Measurements from ENCODE around the gene CTDSPL. TPM values are rescaled to one million over a fixed set of nuclear protein-coding genes. Genes with fewer than 3 reads are reported as not detected.

CTDSPL gene
- total and polyA plus RNA-seq, 10 of the 15 experiments (the other 5 are each of a cell fraction or from before 2014, with no cell fraction given), result 0.05 to 0.51 (median 0.18) TPM; not detected in 6

DNA sequence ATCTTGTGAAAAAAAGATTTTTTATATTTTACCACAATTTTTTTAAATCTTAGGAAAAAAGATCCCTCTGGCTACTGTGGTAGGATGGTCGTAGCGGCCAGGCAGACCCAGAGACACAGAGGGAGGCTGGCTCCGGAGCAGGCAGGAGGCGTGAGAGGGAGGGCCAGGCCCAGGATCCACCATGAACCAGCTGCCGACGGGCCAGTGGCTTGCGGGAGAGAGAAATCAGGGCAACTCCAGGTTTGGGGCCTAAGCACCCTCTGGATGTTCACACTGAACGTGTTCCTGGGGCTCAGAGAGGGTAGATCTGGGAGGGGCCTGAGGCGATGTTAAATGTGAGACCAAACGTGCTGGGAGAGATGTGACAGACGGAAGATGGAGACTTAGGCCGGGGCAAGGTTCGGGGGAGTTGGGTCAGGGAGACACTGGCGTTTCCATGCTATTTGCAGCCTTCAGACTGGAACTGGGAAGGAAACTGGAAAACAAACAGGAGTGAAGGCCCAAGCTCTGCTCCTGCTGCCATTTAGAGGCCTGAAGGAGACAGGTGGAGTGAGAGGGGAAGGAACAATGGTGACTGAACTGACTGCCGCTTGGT, 127.3 kb downstream of the CTDSPL start:
- ChIA-PET CTCF (interaction anchor here (0.7 kb wide), 1 partner anchor 9 kb away, joined by 3 read pairs; no protein-coding TSS in a partner anchor), SMC1A (ENCODE audit: uncharacterized antibody, unreplicated experiment) (no interaction called here), POLR2A (no interaction called here), RAD21 (ENCODE audit: unreplicated experiment) (no interaction called here)
- Histone ChIP-seq H3K9ac (ENCODE audit: control insufficient read depth, insufficient read depth, low read length) (no peak overlapping the region), H3K79me2 (ENCODE audit: control insufficient read depth, insufficient read depth, low read length) (no peaks in the 10 kb centered on the region), H4K20me1 (ENCODE audit: control insufficient read depth, insufficient read depth) (no peaks in the 10 kb centered on the region), H3K4me1 (ENCODE audit: control insufficient read depth, insufficient read depth, low read length) (no peaks in the 10 kb centered on the region), H3K36me3 (ENCODE audit: control insufficient read depth in 2 of 2, insufficient read depth in 2 of 2, low read length in 1 of 2) (no peaks in the 10 kb centered on the region), H2AFZ (ENCODE audit: control insufficient read depth, low read depth, low read length) (no peak overlapping the region), H3K9me3 (replicated peaks; ENCODE audit: control insufficient read depth, insufficient read depth, low read length) (no peaks in the 10 kb centered on the region), H3K27ac (ENCODE audit: control insufficient read depth, insufficient read depth) (no peak overlapping the region), H3K27me3 (replicated peaks in 1 of 2; ENCODE audit: control insufficient read depth in 2 of 2, insufficient read depth in 2 of 2, low read length in 1 of 2) (no peaks in the 10 kb centered on the region), H3K4me2 (ENCODE audit: control insufficient read depth, insufficient read depth) (no peak overlapping the region), H3K4me3 (no peak overlapping the region)
- in situ Hi-C loops (cut with MboI) (no loop called here), intact Hi-C loops (cut with micrococcal nuclease; ENCODE audit: unreplicated experiment) (no loop called here)
- no peak for DNase-seq (ENCODE audit: low read depth, low spot score)
- BruUV-seq (replicated peaks), result no TSS peak
- FAIRE-seq, result no peak
- ATAC-seq, result no peak
- TF ChIP-seq ATF7 (IDR thresholded peaks at IDR 0.05; ENCODE audit: low read depth), result no peak
- TF ChIP-seq, protein P1, sequence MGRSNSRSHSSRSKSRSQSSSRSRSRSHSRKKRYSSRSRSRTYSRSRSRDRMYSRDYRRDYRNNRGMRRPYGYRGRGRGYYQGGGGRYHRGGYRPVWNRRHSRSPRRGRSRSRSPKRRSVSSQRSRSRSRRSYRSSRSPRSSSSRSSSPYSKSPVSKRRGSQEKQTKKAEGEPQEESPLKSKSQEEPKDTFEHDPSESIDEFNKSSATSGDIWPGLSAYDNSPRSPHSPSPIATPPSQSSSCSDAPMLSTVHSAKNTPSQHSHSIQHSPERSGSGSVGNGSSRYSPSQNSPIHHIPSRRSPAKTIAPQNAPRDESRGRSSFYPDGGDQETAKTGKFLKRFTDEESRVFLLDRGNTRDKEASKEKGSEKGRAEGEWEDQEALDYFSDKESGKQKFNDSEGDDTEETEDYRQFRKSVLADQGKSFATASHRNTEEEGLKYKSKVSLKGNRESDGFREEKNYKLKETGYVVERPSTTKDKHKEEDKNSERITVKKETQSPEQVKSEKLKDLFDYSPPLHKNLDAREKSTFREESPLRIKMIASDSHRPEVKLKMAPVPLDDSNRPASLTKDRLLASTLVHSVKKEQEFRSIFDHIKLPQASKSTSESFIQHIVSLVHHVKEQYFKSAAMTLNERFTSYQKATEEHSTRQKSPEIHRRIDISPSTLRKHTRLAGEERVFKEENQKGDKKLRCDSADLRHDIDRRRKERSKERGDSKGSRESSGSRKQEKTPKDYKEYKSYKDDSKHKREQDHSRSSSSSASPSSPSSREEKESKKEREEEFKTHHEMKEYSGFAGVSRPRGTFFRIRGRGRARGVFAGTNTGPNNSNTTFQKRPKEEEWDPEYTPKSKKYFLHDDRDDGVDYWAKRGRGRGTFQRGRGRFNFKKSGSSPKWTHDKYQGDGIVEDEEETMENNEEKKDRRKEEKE (IDR thresholded peaks at IDR 0.05), result no peak
- no peak for TF ChIP-seq ASH2L (IDR thresholded peaks at IDR 0.05; ENCODE audit: borderline replicate concordance, low read depth)
- TF ChIP-seq CBX3 (IDR thresholded peaks at IDR 0.05; ENCODE audit: borderline replicate concordance, low read depth), result no peak
- TF ChIP-seq, protein P2, sequence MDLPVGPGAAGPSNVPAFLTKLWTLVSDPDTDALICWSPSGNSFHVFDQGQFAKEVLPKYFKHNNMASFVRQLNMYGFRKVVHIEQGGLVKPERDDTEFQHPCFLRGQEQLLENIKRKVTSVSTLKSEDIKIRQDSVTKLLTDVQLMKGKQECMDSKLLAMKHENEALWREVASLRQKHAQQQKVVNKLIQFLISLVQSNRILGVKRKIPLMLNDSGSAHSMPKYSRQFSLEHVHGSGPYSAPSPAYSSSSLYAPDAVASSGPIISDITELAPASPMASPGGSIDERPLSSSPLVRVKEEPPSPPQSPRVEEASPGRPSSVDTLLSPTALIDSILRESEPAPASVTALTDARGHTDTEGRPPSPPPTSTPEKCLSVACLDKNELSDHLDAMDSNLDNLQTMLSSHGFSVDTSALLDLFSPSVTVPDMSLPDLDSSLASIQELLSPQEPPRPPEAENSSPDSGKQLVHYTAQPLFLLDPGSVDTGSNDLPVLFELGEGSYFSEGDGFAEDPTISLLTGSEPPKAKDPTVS (IDR thresholded peaks at IDR 0.05; ENCODE audit: low read depth, low read length), result no peak
- TF ChIP-seq ZNF207 (IDR thresholded peaks at IDR 0.05; ENCODE audit: borderline replicate concordance), result no peak
- TF ChIP-seq SIN3A (IDR thresholded peaks at IDR 0.05; ENCODE audit: low read depth, low read length), result no peak
- TF ChIP-seq BMI1 (IDR thresholded peaks at IDR 0.05; ENCODE audit: borderline replicate concordance), result no peak
- TF ChIP-seq JUND (IDR thresholded peaks at IDR 0.05; ENCODE audit: low read depth, low read length), result no peak
- no peak for TF ChIP-seq WRNIP1 (IDR thresholded peaks at IDR 0.05; ENCODE audit: borderline replicate concordance, low read depth, low read length)
- no peak for TF ChIP-seq RB1 (IDR thresholded peaks at IDR 0.05; ENCODE audit: borderline replicate concordance)
- no peak for TF ChIP-seq ZZZ3 (IDR thresholded peaks at IDR 0.05; ENCODE audit: control insufficient read depth, insufficient read length, low read depth)
- no peak for TF ChIP-seq HDGF (IDR thresholded peaks at IDR 0.05)
- no peak for TF ChIP-seq ZBTB33 (IDR thresholded peaks at IDR 0.05)
- no peak for TF ChIP-seq BACH1 (IDR thresholded peaks at IDR 0.05; ENCODE audit: borderline replicate concordance)
- TF ChIP-seq SRF (IDR thresholded peaks at IDR 0.05; ENCODE audit: low read depth in 2 of 2, low read length in 2 of 2), result no peak
- no peak for TF ChIP-seq ZNF384 (IDR thresholded peaks at IDR 0.05; ENCODE audit: borderline replicate concordance, low read depth, low read length)
- no peak for TF ChIP-seq RELA (IDR thresholded peaks at IDR 0.05; ENCODE audit: borderline replicate concordance, partially characterized antibody)
- no peak for TF ChIP-seq MEF2A (IDR thresholded peaks at IDR 0.05; ENCODE audit: insufficient read depth, low read depth, low read length)
- no peak for TF ChIP-seq NFIC (IDR thresholded peaks at IDR 0.05; ENCODE audit: low read depth, low read length)
- WGBS (ENCODE audit: insufficient coverage, insufficient replicate concordance, low lambda C conversion rate, missing lambda C conversion rate), result 54% methylated on average over 15 of the region's 15 CpGs

Data from GM12878 (cell line).